GM23338 (cell line): ENCODE data around the gene HPS5. TPM values are rescaled to one million over a fixed set of nuclear protein-coding genes. Genes with fewer than 3 reads are reported as not detected.
A peak's percentile ranks its signal among the peaks of the same experiment; 100 is the strongest.

Experiments used
- ATAC-seq: fragments of 200-7000 bp; cut with Tn5 transposase; 3 replicates; pipeline ENCODE4 v1.9.1; 2020
- DNase-seq: peaks from one replicate; pipeline ENCODE4 v3.0.0-alpha.2; 2015; ENCODE audit warnings: low spot score
- H2AFZ ChIP-seq: fragments of 200-600 bp; sonication (generic); 2 replicates; pipeline ENCODE4 v1.8.0; 2016; ENCODE audit warnings: antibody characterized with exemption, mild to moderate bottlenecking, moderate library complexity
- H3F3A ChIP-seq: fragments of 200-600 bp; sonication (generic); replicated peaks from 2 replicates; pipeline ENCODE4 v1.8.0; 2017; ENCODE audit warnings: antibody characterized with exemption, mixed run types, low read depth
- H3K27ac ChIP-seq: fragments of 200-600 bp; sonication (generic); 2 replicates; pipeline ENCODE4 v1.6.1; 2016; ENCODE audit warnings: low read depth
- H3K27me3 ChIP-seq: fragments of 200-600 bp; sonication (generic); 2 replicates; pipeline ENCODE4 v1.8.0; 2016; ENCODE audit warnings: mild to moderate bottlenecking, mixed run types, moderate library complexity; ENCODE audit not compliant: insufficient read depth
- H3K36me3 ChIP-seq: fragments of 200-600 bp; sonication (generic); 2 replicates; pipeline ENCODE4 v1.8.0; 2016; ENCODE audit warnings: mild to moderate bottlenecking; ENCODE audit not compliant: insufficient read depth
- H3K4me1 ChIP-seq: fragments of 200-600 bp; sonication (generic); 2 replicates; pipeline ENCODE4 v1.8.0; 2016; ENCODE audit warnings: mild to moderate bottlenecking, moderate library complexity; ENCODE audit not compliant: insufficient read depth
- H3K4me2 ChIP-seq: fragments of 200-600 bp; sonication (generic); 2 replicates; pipeline ENCODE4 v1.7.1; 2017; ENCODE audit warnings: mixed run types
- H3K4me3 ChIP-seq: fragments of 200-600 bp; sonication (generic); 2 replicates; pipeline ENCODE4 v1.6.1; 2016; ENCODE audit warnings: mixed run types
- H3K79me2 ChIP-seq: fragments of 200-600 bp; sonication (generic); replicated peaks from 2 replicates; pipeline ENCODE4 v1.8.0; 2017; ENCODE audit warnings: mild to moderate bottlenecking; ENCODE audit not compliant: insufficient read depth
- H3K9me2 ChIP-seq: fragments of 200-600 bp; sonication (generic); 2 replicates; pipeline ENCODE4 v1.8.0; 2017; ENCODE audit not compliant: insufficient read depth
- H4K20me1 ChIP-seq: fragments of 200-600 bp; sonication (generic); replicated peaks from 2 replicates; pipeline ENCODE4 v1.8.0; 2017; ENCODE audit warnings: mild to moderate bottlenecking; ENCODE audit not compliant: insufficient read depth
- H3K27ac Mint-ChIP-seq: 2 replicates; pipeline ENCODE4 v1.8.0; 2020; ENCODE audit warnings: inconsistent platforms, mild to moderate bottlenecking, moderate library complexity, mixed read lengths
- H3K27me3 Mint-ChIP-seq: 3 replicates; pipeline ENCODE4 v1.8.0; 2022; ENCODE audit warnings: low read depth, mild to moderate bottlenecking, moderate library complexity, mixed read lengths, inconsistent platforms; ENCODE audit not compliant: insufficient read depth, poor library complexity
- H3K36me3 Mint-ChIP-seq: 3 replicates; pipeline ENCODE4 v1.8.0; 2021; ENCODE audit warnings: low read depth, mild to moderate bottlenecking, inconsistent platforms, moderate library complexity, mixed read lengths
- H3K4me1 Mint-ChIP-seq: 3 replicates; pipeline ENCODE4 v1.8.0; 2020; ENCODE audit warnings: mild to moderate bottlenecking, inconsistent platforms, mixed read lengths
- H3K4me3 Mint-ChIP-seq: 3 replicates; pipeline ENCODE4 v1.8.0; 2021; ENCODE audit warnings: moderate library complexity, mild to moderate bottlenecking, inconsistent platforms, mixed read lengths
- H3K9me3 Mint-ChIP-seq: 3 replicates; pipeline ENCODE4 v1.8.0; 2020; ENCODE audit warnings: moderate library complexity, mild to moderate bottlenecking, inconsistent platforms, mixed read lengths
- CREB1 ChIP-seq: fragments of 250-450 bp; sonication (Bioruptor Pico); IDR thresholded peaks from 2 replicates; pipeline ENCODE4 v1.5.0; 2020; ENCODE audit warnings: low read depth, mild to moderate bottlenecking, moderate library complexity
- CTCF ChIP-seq, 2 experiments: fragments of 200-600 bp in 1 of 2; sonication (generic) in 1 of 2; conservative IDR thresholded peaks; 2 replicates each; pipeline versions ENCODE4 v1.5.1 to v1.6.1; 2016 to 2017; ENCODE audit warnings: antibody characterized with exemption in 2 of 2, low read depth in 2 of 2, mild to moderate bottlenecking in 2 of 2, moderate library complexity in 1 of 2
- EZH2 ChIP-seq: fragments of 200-600 bp; sonication (generic); IDR thresholded peaks from one replicate; pipeline ENCODE4 v1.8.0; 2017; ENCODE audit warnings: antibody characterized with exemption, mild to moderate bottlenecking, low read depth; ENCODE audit not compliant: unreplicated experiment
- EZH2phosphoT487 ChIP-seq: fragments of 200-600 bp; sonication (generic); IDR thresholded peaks from one replicate; pipeline ENCODE4 v1.8.1; 2018; ENCODE audit warnings: antibody characterized with exemption; ENCODE audit not compliant: unreplicated experiment
- STAT1 ChIP-seq: IDR thresholded peaks from one replicate; pipeline ENCODE4 v1.6.1; 2016; ENCODE audit warnings: antibody characterized with exemption; ENCODE audit not compliant: unreplicated experiment
- ZNF331 ChIP-seq: fragments of 250-450 bp; sonication (Bioruptor Pico); IDR thresholded peaks from 2 replicates; pipeline ENCODE4 v1.5.0; 2020; ENCODE audit warnings: low read depth, mild to moderate bottlenecking, moderate library complexity
- polyA plus RNA-seq: library from polyadenylated mRNA; unstranded; fragments of >200 nt; fragmentation: Nextera tagmentation; extraction: Ambion mirVana; gene quantifications from 2 replicates; pipeline ENCODE4 v1.2.1, GENCODE V29; 2016
- total RNA-seq: library from RNA; depleted of rRNA; stranded (reverse); fragments of >200 nt; shearing (Covaris generic); gene quantifications from 2 replicates; pipeline ENCODE4 v1.2.3, GENCODE V29; 2014
- TF ChIP-seq, protein P1 (sequence below): fragments of 250-450 bp; sonication (Bioruptor Pico); IDR thresholded peaks from 2 replicates; pipeline ENCODE4 v1.5.0; 2020; ENCODE audit warnings: mild to moderate bottlenecking, moderate library complexity

HPS5 gene
- total and polyA plus RNA-seq, 2 experiments from 2014 or later: 11.5 to 18.6 TPM

DNA sequence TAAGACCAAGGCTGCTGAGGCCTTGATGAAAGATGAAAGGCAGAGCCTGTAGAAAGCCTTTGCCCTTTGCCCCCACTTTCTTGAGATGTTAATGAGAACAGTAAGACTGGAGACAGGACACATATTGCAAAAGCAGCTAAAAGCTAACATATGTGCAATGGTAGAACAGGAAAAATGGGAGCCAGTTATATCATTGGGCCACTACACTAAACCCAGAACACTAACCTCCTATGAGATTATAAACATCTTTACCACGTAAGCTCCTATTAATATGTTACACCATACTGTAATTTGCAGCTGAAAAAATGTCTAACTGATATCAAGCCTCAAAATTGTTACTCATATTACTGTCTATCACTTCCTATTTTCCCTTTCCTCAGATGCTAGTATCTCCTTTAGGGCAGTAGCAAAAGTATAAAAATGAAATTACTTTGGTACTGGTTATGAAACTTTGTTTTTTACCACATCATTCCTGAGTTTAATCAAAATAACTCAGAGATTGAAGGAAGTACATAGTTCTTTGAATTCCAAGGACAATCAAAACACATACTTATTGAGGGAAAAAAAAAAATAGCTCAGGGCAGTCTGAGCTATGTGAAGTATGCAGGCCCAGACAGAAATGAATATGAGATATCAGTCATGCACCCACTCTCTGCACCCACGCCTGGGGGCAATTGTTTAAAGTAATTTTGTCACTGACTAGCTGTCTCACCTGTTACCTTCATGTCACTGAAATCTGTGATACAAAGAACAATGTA is 9.1 kb downstream of the HPS5 start:
- no peak overlapping the region for H3K4me3 Mint-ChIP-seq

More for the DNA sequence above, 9.1 kb downstream of the HPS5 start:
- DNase-seq (no peak), ATAC-seq (no peak)
- Histone ChIP-seq H3F3A (no peaks in the 10 kb centered on the region), H4K20me1 (no peaks in the 10 kb centered on the region; the same call in none of the 2 replicates), H3K4me3 (no peak overlapping the region), H2AFZ (no peak overlapping the region), H3K79me2 (peaks cover 55% of the 10 kb centered on the region), H3K27ac (no peak overlapping the region), H3K4me2 (no peak overlapping the region), H3K9me2 (no peaks in the 10 kb centered on the region), H3K27me3 (no peaks in the 10 kb centered on the region), H3K4me1 (no peaks in the 10 kb centered on the region), H3K36me3 (peaks cover 31% of the 10 kb centered on the region)
- Mint-ChIP-seq H3K27ac (0 out of 2 replicates have a peak overlapping the region, but pooled peaks have one; percentile 23), H3K36me3 (peaks cover 38% of the 10 kb centered on the region), H3K4me1 (no peaks in the 10 kb centered on the region), H3K27me3 (no peaks in the 10 kb centered on the region), H3K9me3 (no peaks in the 10 kb centered on the region)
- TF ChIP-seq EZH2 (no peak), EZH2phosphoT487 (no peak), CREB1 (CRISPR knock-in tag) (no peak), STAT1 (no peak), ZNF331 (CRISPR knock-in tag) (no peak), CTCF (conservative IDR thresholded peaks at IDR 0.05; ENCODE audit: low read depth in 2 of 2) (no peak)
- TF ChIP-seq, protein P1, sequence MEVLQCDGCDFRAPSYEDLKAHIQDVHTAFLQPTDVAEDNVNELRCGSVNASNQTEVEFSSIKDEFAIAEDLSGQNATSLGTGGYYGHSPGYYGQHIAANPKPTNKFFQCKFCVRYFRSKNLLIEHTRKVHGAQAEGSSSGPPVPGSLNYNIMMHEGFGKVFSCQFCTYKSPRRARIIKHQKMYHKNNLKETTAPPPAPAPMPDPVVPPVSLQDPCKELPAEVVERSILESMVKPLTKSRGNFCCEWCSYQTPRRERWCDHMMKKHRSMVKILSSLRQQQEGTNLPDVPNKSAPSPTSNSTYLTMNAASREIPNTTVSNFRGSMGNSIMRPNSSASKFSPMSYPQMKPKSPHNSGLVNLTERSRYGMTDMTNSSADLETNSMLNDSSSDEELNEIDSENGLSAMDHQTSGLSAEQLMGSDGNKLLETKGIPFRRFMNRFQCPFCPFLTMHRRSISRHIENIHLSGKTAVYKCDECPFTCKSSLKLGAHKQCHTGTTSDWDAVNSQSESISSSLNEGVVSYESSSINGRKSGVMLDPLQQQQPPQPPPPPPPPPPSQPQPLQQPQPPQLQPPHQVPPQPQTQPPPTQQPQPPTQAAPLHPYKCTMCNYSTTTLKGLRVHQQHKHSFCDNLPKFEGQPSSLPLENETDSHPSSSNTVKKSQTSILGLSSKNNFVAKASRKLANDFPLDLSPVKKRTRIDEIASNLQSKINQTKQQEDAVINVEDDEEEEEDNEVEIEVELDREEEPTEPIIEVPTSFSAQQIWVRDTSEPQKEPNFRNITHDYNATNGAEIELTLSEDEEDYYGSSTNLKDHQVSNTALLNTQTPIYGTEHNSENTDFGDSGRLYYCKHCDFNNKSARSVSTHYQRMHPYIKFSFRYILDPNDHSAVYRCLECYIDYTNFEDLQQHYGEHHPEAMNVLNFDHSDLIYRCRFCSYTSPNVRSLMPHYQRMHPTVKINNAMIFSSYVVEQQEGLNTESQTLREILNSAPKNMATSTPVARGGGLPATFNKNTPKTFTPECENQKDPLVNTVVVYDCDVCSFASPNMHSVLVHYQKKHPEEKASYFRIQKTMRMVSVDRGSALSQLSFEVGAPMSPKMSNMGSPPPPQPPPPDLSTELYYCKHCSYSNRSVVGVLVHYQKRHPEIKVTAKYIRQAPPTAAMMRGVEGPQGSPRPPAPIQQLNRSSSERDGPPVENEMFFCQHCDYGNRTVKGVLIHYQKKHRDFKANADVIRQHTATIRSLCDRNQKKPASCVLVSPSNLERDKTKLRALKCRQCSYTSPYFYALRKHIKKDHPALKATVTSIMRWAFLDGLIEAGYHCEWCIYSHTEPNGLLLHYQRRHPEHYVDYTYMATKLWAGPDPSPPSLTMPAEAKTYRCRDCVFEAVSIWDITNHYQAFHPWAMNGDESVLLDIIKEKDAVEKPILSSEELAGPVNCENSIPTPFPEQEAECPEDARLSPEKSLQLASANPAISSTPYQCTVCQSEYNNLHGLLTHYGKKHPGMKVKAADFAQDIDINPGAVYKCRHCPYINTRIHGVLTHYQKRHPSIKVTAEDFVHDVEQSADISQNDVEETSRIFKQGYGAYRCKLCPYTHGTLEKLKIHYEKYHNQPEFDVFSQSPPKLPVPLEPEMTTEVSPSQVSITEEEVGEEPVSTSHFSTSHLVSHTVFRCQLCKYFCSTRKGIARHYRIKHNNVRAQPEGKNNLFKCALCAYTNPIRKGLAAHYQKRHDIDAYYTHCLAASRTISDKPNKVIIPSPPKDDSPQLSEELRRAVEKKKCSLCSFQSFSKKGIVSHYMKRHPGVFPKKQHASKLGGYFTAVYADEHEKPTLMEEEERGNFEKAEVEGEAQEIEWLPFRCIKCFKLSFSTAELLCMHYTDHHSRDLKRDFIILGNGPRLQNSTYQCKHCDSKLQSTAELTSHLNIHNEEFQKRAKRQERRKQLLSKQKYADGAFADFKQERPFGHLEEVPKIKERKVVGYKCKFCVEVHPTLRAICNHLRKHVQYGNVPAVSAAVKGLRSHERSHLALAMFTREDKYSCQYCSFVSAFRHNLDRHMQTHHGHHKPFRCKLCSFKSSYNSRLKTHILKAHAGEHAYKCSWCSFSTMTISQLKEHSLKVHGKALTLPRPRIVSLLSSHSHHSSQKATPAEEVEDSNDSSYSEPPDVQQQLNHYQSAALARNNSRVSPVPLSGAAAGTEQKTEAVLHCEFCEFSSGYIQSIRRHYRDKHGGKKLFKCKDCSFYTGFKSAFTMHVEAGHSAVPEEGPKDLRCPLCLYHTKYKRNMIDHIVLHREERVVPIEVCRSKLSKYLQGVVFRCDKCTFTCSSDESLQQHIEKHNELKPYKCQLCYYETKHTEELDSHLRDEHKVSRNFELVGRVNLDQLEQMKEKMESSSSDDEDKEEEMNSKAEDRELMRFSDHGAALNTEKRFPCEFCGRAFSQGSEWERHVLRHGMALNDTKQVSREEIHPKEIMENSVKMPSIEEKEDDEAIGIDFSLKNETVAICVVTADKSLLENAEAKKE (CRISPR knock-in tag): no peak
